HG03521 (cell line): ENCODE measurements around the gene RPUSD4.

ENCODE experiments used
- ATAC-seq: cut with Tn5 transposase; IDR thresholded peaks from one replicate; pipeline ENCODE4 v1.9.1; 2021; ENCODE audit warnings: mild to moderate bottlenecking, moderate library complexity; ENCODE audit not compliant: unreplicated experiment

RPUSD4 gene

DNA sequence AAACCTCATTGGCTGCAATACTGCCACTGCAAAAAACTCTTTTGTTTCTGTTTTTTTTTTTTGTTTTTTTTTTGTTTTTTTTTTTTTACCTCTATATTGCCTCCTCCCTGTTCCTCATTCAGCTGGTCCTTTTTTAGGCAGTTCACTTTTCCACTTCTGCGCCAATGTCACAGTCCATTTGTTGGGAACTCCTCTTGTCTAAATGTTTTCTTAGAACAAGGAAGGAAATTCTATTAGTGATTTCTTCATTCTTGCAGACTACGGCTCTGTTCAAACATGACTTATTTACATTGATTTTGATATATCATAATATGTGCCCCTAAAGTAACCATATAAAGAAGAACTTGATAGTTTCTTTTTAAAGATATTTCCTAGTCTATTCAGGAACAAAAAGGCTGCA lies 3.0 kb upstream of the RPUSD4 start:
- no peak for ATAC-seq

DNA sequence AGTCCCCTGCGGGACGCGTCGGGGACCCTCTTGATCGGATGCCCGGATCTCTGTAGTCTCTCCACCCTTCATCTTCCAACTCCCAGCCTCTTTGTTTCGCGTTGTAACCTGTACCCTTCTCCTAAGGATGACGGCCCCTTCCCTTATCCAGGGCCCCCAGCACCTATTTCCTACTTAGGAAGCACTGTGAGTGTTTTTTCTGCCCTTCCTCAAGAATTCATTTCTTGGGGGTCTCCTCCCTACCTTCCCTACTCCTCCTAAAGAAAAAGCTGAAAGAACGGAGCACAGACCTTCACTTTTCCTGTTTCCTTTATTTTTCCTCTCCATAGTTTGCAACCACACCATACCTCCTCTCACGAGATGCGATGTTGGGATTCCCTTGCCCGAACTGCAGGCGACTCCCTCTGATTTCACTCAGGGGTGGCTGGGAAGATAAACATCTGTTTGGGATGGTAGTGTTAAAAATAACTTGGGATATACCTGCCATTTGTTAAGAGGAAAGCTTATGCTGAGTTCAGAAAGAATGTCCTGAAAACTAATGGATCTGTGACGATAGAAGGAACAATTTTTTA lies 725 bp upstream of the RPUSD4 start:
- no peak for ATAC-seq

DNA sequence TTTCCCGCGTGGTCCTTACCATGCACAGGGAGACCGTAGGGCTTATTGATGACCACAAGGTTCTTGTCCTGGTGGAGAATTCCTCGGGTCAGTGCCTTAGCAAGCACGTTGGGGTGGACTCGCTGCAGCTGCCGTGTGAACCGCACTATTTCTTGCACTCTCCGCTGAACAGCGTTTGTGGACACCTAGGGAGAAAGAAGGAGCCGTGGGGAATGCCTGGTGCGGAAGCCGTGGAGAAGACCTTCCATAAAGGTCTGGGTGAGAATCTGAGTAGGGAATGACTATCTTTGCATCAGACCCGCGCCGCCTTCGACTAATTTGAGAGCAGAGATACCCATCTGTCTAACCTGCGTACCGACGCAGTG lies 597 bp downstream of the RPUSD4 start:
- ATAC-seq: no peak

DNA sequence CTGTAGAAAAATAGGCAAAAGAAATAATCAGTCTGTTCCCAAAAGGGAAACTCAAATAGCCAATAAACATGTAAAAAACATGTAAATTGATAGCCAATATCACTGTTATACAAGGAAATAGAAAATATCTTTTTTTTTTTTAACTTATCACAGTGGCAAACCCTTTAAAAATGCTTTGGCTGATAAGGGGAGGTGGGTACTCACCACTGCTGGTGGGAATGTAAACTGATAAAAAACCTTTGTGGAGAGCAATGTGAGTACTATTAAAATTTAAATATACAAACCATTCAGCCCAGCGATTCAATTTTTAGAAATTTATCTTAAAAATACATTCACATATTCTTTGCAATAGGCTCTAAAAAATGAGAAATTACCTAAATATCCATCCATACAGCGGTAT lies 3.6 kb downstream of the RPUSD4 start:
- ATAC-seq: no peak

DNA sequence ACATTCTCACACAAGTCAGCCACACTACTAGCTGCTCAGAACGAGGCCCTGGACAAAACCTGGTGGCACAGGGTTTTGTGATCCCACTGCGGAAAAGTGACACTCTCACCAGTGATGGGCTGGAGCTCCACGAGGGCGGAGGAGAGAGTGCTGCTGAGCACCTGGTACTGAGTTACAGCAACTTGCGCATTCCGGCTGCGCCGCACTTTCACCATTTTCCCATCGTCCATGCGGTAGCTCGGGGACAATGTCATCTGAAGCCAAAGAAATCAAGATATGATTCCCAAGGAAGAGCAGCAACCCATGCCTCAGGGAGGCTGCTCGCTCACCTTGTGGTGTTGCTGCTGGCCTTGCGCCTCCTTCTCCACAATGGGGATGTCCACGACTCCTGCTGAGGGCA lies 6.1 kb downstream of the RPUSD4 start:
- ATAC-seq: no peak

DNA sequence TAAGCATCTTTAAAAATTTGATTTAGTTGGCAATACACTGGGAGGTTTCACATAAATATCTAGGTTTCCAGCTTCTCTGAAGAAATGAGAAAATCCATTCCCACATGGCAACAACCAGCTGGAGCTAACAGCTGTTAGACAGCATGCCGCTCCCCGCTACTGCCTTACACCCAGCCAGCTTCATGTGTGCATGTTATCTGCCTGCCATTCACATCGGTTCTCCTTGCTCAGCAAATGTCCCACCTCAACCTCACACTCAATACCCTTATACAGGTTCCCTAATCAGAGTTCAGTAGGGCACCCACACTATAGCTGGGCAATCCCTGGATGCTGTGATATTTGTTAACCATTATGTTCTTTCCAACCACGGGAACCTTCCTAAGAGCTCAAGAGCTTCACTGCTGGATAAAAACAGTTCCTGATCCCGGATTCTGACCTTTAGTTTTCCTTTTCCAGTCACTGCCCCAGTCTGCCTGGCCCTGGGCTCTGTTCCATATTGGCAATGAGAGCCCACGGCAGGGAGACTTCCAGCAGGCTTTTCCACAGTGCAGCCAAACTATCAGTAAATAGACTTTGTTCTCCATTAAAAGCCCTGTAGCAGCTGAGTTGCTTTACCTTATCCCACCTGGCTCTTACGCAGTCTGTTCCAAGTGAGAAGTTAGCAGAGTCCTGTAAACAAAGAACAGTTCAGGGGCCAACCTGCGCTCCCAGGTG lies 8.6 kb downstream of the RPUSD4 start:
- ATAC-seq: no peak

DNA sequence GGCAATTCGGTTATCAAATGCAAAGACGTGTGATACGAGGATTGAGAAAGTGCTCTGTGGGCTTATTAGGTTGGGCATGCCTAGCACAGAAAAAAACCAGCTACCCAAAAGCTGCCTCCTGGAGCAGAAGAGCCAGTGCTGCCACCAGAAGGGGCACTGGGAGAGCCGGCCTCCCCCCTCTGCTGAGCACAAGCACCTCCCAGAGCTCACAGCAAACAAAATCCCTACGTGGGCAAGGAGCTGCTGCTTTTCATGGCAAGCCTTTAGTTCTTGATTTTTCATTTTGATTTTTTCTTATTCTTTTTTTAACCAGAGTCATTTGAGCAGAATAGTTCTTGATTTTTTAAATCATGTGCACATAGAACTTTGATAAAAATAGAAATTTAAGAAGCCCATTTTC lies 12.8 kb downstream of the RPUSD4 start:
- no peak for ATAC-seq

DNA sequence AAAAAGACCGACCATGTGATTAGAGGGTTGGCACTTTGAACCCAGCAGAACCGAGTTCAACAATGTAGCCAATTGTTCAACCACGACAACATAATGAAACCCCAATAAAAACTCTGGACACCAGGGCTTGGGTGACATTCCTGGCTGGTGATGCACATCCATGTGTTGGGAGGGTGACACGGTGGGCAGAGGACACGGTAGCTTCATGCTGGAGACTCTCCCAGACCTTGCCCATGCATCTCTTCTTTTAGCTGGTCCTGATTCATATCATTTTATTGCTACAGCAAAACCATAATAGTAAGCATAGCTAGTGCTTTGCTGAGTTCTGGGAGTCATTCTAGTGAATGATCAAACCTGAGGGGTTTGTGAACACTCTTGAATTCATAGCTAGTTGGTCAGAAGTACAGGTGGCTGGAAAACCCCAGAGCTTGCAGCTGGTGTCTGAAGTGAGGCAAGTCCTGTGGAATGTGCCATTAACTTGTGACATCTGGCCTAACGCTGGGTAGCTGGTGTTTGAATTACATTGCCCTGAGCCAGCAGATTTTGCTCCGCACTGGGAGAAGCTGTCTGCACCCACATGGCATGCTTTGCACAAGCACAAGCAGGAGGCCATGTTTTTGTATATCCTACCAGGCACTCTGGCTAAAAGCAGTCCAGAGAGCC lies 14.0 kb downstream of the RPUSD4 start:
- ATAC-seq: no peak

DNA sequence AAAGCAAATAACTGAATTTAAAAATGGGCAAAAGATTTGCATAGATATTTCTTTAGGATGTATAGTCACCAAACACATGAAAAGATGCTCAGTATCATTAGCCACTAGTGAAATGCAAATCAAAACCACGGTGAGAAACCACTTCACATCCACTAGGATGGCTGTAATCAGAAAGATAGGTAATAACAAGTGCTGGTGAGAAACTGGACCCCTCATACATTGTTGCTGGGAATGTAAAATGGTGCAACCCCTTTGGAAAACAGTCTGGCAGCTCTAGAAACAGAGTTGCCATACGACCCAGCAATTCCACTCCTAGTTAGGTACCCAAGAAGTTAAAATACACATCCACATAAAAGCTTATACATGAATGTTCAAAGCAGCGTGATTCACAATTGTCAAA lies 16.3 kb downstream of the RPUSD4 start:
- ATAC-seq: no peak

DNA sequence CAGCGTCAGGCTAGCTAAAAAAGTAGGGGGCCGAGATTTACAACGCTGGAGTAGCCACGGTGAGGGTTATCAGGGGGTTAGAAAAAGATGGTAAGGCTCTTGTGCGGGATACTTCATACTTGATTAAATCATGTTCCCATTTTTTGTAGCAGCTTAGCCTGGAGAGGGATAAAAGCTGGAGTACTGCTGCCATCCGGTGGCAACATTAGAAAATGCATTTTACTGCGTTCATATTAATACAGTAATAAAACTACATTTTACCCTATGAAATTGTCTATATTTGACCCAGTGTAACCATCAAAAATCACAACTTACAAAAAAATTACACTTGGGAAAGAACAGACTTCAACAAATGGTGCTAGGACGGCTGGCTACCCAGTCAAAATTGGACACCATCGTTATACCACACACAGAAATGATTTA lies 17.3 kb downstream of the RPUSD4 start:
- no peak for ATAC-seq

DNA sequence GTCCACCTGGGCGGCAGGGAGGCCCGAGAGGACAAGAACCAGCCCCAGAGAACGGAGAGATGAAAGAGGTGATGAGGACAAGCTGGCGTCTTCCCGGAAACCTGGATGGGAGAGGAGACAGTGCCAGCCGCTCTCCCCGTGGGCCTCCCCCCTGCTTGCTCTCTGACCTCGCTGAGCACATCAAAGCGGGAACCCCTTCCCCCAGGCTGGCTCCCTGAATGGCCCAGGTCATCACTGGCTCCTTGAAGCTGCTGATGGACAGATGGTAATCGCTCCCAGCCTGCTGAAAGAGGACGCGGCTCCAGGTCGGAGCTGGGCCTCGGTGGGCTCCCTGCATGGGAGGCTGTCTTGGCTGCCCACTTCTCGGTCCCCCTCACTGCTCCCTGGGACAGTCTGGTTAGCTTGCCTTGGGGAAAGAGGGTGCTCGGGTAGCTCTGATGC lies 18.4 kb downstream of the RPUSD4 start:
- ATAC-seq: no peak

DNA sequence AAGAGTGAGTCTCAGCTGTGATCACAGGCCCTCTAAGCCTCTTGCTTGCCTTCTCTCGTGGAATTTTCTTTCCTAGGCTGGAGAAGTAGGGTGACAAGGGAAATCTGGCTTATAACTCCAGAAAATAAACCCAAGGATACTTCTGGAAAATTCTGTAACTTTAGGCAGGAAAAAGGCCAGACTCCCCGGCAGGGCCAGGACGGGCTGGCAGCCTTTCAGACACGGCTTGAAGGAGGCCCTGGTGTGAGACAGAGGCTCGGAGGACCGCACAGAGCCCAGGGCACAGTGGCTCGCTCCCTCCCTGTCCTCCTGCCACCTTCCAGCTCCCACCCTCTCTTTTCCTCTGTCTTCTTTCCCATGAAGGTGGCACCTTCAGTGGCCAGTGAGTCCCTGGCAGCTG lies 19.1 kb downstream of the RPUSD4 start:
- no peak for ATAC-seq

DNA sequence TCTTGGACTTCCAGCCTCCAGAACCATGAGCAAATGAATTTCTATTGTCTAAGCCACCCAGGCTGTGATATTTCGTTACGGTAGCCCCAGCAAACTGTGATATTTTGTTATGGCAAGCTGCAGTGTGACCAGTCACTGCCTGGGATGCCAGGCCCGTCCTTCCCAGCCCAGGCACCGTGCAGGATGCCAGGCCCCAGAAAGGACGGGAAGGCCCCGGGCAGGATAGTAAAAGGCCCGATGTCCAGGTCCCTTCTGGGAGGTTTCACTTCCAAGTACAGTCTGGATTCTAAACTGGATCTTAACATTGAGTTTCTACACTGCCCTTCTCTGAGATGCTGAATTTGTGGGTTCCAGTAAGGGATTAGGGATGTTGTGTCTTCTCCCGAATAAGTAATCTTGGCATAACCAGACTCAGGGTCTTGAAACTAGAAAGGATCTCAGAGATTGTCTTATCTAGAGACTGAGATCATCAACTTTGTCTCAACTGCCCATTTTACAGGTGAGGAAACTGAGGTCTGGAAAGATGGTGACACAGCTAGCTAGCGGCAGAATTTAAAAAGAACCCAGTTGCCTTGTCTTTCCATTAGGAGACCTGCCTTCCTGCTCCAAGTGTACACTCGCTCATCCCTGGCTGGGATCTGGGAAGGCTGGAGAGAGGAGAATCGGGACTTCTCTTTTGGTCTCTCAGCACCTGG lies 19.9 kb downstream of the RPUSD4 start:
- ATAC-seq: no peak

DNA sequence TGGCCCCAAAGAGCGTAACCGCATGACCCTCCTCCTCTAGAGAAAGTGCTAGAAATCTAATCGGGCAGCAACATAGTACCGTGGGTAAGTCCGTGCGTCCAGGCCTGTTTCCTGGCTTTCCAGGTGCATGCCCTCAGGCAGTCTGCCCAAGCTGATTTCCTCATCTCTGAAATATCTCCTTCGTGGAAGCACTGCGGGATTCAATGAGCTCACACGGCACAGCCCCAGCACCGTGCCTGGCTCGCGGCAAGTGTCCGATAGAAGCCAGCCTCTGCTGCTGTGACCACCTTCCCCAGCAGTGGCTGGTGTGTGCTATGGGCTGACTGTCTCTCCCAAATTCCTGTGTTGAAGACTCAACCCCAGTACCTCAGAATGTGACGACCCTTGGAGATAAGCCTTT lies 20.7 kb downstream of the RPUSD4 start:
- ATAC-seq: no peak

DNA sequence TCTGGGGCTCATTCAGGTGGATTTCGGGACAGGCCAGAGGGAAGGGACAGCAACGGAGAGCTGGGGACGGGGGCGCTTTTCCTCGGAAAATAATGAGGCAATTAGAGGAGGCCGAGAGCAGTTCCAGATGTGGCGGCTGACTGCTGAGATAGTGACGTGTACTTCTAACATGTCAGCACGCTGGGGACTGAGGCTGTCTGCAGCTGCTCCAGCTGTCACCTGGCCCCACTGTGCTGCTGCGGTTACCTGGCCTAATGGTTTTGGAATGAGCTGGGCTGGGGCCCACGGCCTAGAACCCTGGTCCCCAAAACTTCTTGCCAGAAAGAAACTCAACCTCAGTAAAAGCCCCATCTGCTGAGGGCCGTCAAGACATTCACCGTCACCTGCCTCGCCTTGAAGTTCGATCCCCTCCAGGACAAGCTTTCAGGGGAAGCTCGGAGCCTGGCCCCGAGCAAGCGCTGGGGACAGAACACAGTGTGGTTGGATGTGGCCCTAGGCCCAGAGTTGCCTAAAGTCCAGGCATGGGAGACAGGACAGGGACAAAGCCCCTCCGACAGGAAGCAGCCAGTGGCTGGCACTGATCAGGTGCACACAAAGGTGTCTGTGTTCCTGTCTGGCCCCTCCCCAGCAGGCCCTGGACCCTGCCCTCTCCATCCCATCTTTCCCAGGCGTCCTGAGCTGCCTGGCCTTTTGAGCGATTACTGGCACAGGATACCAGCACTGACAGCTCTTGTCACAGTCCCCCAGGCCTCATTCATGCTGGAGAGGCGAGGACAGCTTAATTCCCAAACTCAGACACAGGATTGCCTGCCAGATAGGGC lies 22.1 kb downstream of the RPUSD4 start:
- peak; percentile 70 for ATAC-seq

DNA sequence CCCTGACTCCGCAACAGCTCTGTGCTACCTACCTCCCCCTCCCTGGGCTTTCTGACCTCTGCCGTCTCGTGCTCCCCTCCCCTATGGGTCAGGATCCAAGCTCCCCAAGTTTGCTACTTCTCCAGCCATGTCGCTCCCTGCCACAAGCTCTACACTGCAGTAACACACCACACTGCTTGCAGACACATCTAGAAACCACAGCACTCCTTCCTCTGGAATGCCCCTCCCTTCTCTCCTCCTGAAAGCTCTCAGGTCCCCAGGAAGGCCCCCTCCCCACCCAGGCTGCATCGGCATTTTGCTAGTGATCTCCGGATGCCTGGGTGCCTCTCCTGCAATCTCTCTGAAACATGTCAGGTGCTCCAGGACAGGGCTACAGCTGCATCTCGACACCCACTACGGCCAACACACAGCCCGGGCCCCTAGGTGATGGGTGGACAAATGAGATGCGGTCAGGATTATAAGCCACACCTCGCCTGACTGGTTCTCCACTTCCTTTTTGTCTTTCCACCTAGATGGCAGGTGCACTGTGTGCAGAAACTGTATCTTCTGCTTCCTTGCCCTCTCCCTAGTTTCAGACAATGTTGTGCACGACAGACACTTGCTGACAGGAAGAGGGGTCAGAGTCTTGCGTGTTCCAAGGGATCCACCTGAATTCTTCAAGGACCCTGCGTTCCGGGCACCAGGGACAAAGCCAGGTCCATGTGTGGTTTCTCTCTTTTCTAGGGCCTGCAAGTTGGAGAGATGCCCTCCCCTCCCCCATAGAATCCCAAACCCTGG lies 22.9 kb downstream of the RPUSD4 start:
- peak; percentile 72 for ATAC-seq

DNA sequence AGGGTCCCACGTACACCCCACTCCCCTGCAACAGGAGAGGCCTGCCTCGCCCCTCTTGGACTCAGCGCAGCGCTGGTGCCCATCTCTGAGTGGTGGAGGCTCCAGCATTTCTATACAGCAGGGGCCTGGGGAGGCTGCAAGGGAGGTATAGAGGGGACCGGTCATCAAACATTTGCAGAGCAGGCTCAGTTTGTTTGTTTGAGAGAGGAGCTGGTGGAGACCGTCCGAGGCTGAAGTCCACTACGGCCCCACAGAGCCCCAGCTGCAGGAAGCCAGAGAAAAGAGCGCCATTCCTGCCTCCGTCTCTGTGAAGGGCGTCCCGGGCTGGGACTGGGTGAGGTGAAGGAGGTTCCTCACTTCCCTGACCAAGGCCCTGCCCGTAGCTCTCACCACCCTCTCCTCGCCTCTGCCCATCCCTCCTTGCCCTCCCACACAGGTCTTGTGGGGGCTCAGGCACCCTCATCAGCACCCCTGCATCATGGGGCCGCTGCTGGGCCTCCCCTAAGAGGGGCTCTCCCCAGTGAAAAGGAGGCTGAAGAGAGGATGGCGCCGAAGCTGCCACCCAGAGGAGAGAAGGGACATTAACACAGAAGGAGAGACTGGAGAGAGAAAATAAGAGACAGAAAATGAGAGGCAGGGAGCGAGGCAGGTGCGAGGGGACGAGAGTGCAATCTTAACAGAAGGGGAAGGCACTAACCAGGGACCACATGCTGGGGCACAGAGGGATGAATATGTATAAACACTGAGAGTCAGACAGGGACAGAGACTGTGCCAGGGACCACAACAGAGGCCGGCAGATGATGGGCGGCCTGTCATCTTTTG lies 24.5 kb downstream of the RPUSD4 start:
- no peak for ATAC-seq

DNA sequence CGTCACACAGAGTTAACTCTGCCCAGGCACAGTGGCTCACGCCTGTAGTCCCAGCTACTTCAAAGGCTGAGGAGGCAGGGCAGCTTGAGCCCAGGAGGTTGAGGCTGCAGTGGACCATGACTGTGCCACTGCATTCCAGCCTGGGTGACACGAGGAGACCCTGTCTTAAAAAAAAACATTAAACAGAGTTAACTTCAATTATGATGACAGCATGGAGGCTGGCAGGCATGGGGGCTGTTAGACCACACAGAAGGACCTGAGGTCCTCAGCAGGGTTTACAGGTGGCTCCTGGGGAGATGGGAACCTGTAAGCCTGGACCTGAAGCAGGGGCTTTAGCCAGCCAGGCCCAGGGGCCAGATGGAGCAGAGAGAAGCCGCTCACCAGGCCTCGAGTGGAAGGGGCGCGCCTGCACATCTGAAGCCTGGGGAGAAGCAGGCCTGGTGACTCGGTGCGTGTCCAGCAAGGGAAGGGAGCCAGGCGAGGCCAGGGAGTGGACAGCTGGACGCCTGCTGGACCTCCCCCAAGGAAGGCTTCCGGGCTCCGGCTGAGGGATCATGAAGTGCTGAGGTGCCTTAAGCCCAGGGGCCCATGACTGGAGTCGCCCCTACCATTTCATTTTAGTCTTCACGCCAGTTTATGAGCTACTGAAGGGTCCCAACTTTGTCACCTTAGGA lies 25.3 kb downstream of the RPUSD4 start:
- ATAC-seq: no peak
